HG02938 (cell line): Measurements from ENCODE around the gene MRPL20.
"Not testable (repeated sequence)": the region's sequence is repeated elsewhere in the genome, so short reads cannot be mapped to it uniquely, and the experiment has no call there.

Source experiments
- ATAC-seq: cut with Tn5 transposase; IDR thresholded peaks from one replicate; pipeline ENCODE4 v1.9.1; 2021; ENCODE audit warnings: mild to moderate bottlenecking, moderate library complexity; ENCODE audit not compliant: unreplicated experiment

Gene MRPL20

GRCh38 chr1:1437904-1438376, 30.8 kb upstream of the MRPL20 start:
- no peak for ATAC-seq

- ATAC-seq = no peak
Observed at GRCh38 chr1:1437033-1437903, 30.2 kb upstream of the MRPL20 start.

- ATAC-seq = no peak
Observed at GRCh38 chr1:1436630-1437032, 29.5 kb upstream of the MRPL20 start.

GRCh38 chr1:1435911-1436629, 29.0 kb upstream of the MRPL20 start:
- ATAC-seq = no peak

GRCh38 chr1:1435106-1435903, 28.2 kb upstream of the MRPL20 start, which contains the start of gene VWA1:
TSS of gene VWA1 (plus strand) at chr1:1435690. CDS start at chr1:1435749, 59 bp downstream.
- no peak for ATAC-seq

- ATAC-seq = no peak
Observed at GRCh38 chr1:1434824-1435105, 27.7 kb upstream of the MRPL20 start.

- ATAC-seq = no peak
Observed at GRCh38 chr1:1434131-1434823, 27.2 kb upstream of the MRPL20 start.

- ATAC-seq = no peak
Observed at GRCh38 chr1:1433804-1434130, 26.7 kb upstream of the MRPL20 start.

- no peak for ATAC-seq
Observed at GRCh38 chr1:1432951-1433803, 26.1 kb upstream of the MRPL20 start.

- ATAC-seq = no peak
Observed at GRCh38 chr1:1432274-1432950, 25.3 kb upstream of the MRPL20 start.

GRCh38 chr1:1431845-1432273, 24.8 kb upstream of the MRPL20 start:
- no peak for ATAC-seq

- ATAC-seq = no peak
Observed at GRCh38 chr1:1430992-1431844, 24.1 kb upstream of the MRPL20 start.

- ATAC-seq = no peak
Observed at GRCh38 chr1:1430114-1430982, 23.3 kb upstream of the MRPL20 start.

- no peak for ATAC-seq
Observed at GRCh38 chr1:1429671-1430073, 22.6 kb upstream of the MRPL20 start.

GRCh38 chr1:1428967-1429366, 21.9 kb upstream of the MRPL20 start:
- ATAC-seq = not testable (repeated sequence)

GRCh38 chr1:1428174-1428573, 21.1 kb upstream of the MRPL20 start:
- ATAC-seq = no peak

GRCh38 chr1:1427820-1428148, 20.7 kb upstream of the MRPL20 start:
- ATAC-seq = no peak
